Neural crest cell (in vitro differentiated cells): ENCODE results near the gene TIAM1. TPM values are rescaled to one million over a fixed set of nuclear protein-coding genes. Genes with fewer than 3 reads are reported as not detected.

Experiments used
- DNase-seq: peaks from one replicate; pipeline ENCODE4 v3.0.0; 2021; ENCODE audit warnings: low read depth, mixed read lengths, low spot score
- H3K27ac Mint-ChIP-seq: one replicate; pipeline ENCODE4 v1.8.0; 2021; ENCODE audit warnings: mild to moderate bottlenecking, mixed read lengths; ENCODE audit not compliant: unreplicated experiment
- H3K27me3 Mint-ChIP-seq: 2 replicates; pipeline ENCODE4 v1.8.0; 2021; ENCODE audit warnings: low read depth, mild to moderate bottlenecking, mixed read lengths
- H3K36me3 Mint-ChIP-seq: 2 replicates; pipeline ENCODE4 v1.8.0; 2021; ENCODE audit warnings: low read depth, mild to moderate bottlenecking, mixed read lengths
- H3K4me1 Mint-ChIP-seq: 2 replicates; pipeline ENCODE4 v1.8.0; 2021; ENCODE audit warnings: mixed read lengths
- H3K4me3 Mint-ChIP-seq: one replicate; pipeline ENCODE4 v1.8.0; 2021; ENCODE audit warnings: mild to moderate bottlenecking, mixed read lengths
- H3K9me3 Mint-ChIP-seq: 2 replicates; pipeline ENCODE4 v1.8.0; 2021; ENCODE audit warnings: mixed read lengths
- CTCF ChIP-seq: fragments of 200-600 bp; sonication (generic); conservative IDR thresholded peaks from 2 replicates; pipeline ENCODE4 v1.5.0; 2021; ENCODE audit warnings: antibody characterized with exemption, mild to moderate bottlenecking
- total RNA-seq: library from RNA; stranded (reverse); gene quantifications from 2 replicates; pipeline ENCODE4 v1.2.1, GENCODE V29; 2021

The TIAM1 gene
- total RNA-seq, 1 donor from 2014 or later: 53.6 TPM

GRCh38 chr21:31135531-31136184, 208.4 kb downstream of the TIAM1 start:
- peaks cover 34% of the 10 kb centered on the region for H3K36me3 Mint-ChIP-seq
- no peaks in the 10 kb centered on the region for H3K9me3 Mint-ChIP-seq
- no peak for TF ChIP-seq CTCF
- no peaks in the 10 kb centered on the region for H3K27me3 Mint-ChIP-seq
- H3K4me1 Mint-ChIP-seq: no peaks in the 10 kb centered on the region
- DNase-seq: no peak
- no peak overlapping the region for H3K4me3 Mint-ChIP-seq
- H3K27ac Mint-ChIP-seq: no peak overlapping the region

GRCh38 chr21:31133243-31133830, 210.7 kb downstream of the TIAM1 start:
- TF ChIP-seq CTCF: no peak
- no peak for DNase-seq
- Mint-ChIP-seq H3K36me3 (peaks cover 41% of the 10 kb centered on the region), H3K4me1 (peaks cover 9% of the 10 kb centered on the region), H3K9me3 (no peaks in the 10 kb centered on the region), H3K27ac (no peak overlapping the region), H3K27me3 (no peaks in the 10 kb centered on the region), H3K4me3 (no peak overlapping the region)

GRCh38 chr21:31132574-31133242, 211.4 kb downstream of the TIAM1 start:
- H3K4me1 Mint-ChIP-seq: peaks cover 15% of the 10 kb centered on the region
- DNase-seq: no peak
- no peaks in the 10 kb centered on the region for H3K27me3 Mint-ChIP-seq
- TF ChIP-seq CTCF: no peak
- no peak overlapping the region for H3K27ac Mint-ChIP-seq
- peaks cover 44% of the 10 kb centered on the region for H3K36me3 Mint-ChIP-seq
- H3K9me3 Mint-ChIP-seq: no peaks in the 10 kb centered on the region
- H3K4me3 Mint-ChIP-seq: no peak overlapping the region

GRCh38 chr21:31130821-31131220, 213.2 kb downstream of the TIAM1 start:
- H3K27me3 Mint-ChIP-seq: no peaks in the 10 kb centered on the region
- DNase-seq: no peak
- TF ChIP-seq CTCF: no peak
- peaks cover 17% of the 10 kb centered on the region for H3K4me1 Mint-ChIP-seq
- H3K9me3 Mint-ChIP-seq: no peaks in the 10 kb centered on the region
- no peak overlapping the region for H3K4me3 Mint-ChIP-seq
- H3K27ac Mint-ChIP-seq: no peak overlapping the region
- peaks cover 47% of the 10 kb centered on the region for H3K36me3 Mint-ChIP-seq

- Mint-ChIP-seq H3K36me3 (peaks cover 38% of the 10 kb centered on the region), H3K9me3 (no peaks in the 10 kb centered on the region), H3K27ac (peak overlapping the region; percentile 5), H3K4me3 (no peak overlapping the region), H3K4me1 (peaks cover 35% of the 10 kb centered on the region), H3K27me3 (no peaks in the 10 kb centered on the region)
- no peak for DNase-seq
- TF ChIP-seq CTCF: no peak
Measured at GRCh38 chr21:31128234-31128633, 215.8 kb downstream of the TIAM1 start.
